Measurements from ENCODE around the gene CEP70.

DNA sequence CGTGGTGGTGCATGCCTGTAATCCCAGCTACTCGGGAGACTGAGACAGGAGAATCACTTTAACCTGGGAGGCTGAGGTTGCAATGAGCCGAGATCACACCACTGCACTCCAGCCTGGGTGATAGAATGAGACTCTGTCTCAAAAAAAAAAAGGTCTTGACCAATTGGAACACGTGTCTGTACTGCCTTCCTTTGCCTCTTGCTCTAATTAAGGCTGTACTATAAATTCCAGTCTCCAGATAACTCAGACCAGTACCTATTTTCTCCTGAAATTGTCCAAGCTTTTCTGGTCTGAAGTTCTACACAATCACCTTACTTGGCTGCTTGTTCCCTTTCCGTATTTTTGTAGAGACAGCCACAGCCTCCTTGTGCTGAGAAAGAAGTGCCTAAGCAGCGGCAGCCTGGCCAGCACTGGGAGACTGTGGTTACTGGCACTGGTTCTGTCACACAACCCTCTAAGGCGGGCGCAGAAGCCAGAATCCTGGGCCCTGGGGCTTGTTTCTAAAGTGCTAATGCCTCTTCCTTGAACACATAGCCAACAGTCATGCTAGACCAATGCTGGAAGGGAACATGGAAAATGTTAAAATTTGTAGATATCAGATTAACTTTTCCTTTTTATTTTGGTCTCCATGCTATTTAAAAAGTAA is 6.2 kb upstream of the CEP70 start:
- TF ChIP-seq, protein P1, sequence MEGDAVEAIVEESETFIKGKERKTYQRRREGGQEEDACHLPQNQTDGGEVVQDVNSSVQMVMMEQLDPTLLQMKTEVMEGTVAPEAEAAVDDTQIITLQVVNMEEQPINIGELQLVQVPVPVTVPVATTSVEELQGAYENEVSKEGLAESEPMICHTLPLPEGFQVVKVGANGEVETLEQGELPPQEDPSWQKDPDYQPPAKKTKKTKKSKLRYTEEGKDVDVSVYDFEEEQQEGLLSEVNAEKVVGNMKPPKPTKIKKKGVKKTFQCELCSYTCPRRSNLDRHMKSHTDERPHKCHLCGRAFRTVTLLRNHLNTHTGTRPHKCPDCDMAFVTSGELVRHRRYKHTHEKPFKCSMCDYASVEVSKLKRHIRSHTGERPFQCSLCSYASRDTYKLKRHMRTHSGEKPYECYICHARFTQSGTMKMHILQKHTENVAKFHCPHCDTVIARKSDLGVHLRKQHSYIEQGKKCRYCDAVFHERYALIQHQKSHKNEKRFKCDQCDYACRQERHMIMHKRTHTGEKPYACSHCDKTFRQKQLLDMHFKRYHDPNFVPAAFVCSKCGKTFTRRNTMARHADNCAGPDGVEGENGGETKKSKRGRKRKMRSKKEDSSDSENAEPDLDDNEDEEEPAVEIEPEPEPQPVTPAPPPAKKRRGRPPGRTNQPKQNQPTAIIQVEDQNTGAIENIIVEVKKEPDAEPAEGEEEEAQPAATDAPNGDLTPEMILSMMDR (optimal IDR thresholded peaks at IDR 0.05 in 1 of 3, IDR thresholded peaks at IDR 0.05 in 1 of 3, conservative IDR thresholded peaks at IDR 0.05 in 1 of 3; ENCODE audit: extremely low read depth in 1 of 3, insufficient read depth in 2 of 3, low read length in 3 of 3), result no peak
- TF ChIP-seq EZH2 (IDR thresholded peaks at IDR 0.05; ENCODE audit: low read length), result no peak
